HG03175 (cell line): ENCODE data around the gene GRAP.

Source experiments
- ATAC-seq: cut with Tn5 transposase; IDR thresholded peaks from one replicate; pipeline ENCODE4 v1.9.1; 2021; ENCODE audit warnings: mild to moderate bottlenecking, moderate library complexity; ENCODE audit not compliant: unreplicated experiment

Gene GRAP

GRCh38 chr17:18987230-18987610 is 59.5 kb downstream of the GRAP start:
- no peak for ATAC-seq

GRCh38 chr17:18986541-18987229 is 60.1 kb downstream of the GRAP start:
- no peak for ATAC-seq

- no peak for ATAC-seq
Observed at GRCh38 chr17:18985475-18985874, 61.3 kb downstream of the GRAP start.

GRCh38 chr17:18984273-18985114 is 62.3 kb downstream of the GRAP start:
- no peak for ATAC-seq

GRCh38 chr17:18981642-18982424 is 64.9 kb downstream of the GRAP start:
- ATAC-seq = no peak

- ATAC-seq = no peak
Observed at GRCh38 chr17:18981335-18981641, 65.5 kb downstream of the GRAP start.

GRCh38 chr17:18980682-18981334 is 65.9 kb downstream of the GRAP start:
- no peak for ATAC-seq

- ATAC-seq = no peak
Observed at GRCh38 chr17:18978655-18979054, 68.1 kb downstream of the GRAP start.

GRCh38 chr17:18978050-18978449 is 68.7 kb downstream of the GRAP start:
- no peak for ATAC-seq

- ATAC-seq = no peak
Observed at GRCh38 chr17:18977646-18978045, 69.1 kb downstream of the GRAP start.

GRCh38 chr17:18977021-18977420 is 69.7 kb downstream of the GRAP start:
- ATAC-seq = no peak

GRCh38 chr17:18976201-18976600 is 70.6 kb downstream of the GRAP start:
- no peak for ATAC-seq

GRCh38 chr17:18975597-18975996 is 71.2 kb downstream of the GRAP start:
- ATAC-seq = no peak

GRCh38 chr17:18974407-18975149 is 72.2 kb downstream of the GRAP start:
- no peak for ATAC-seq

GRCh38 chr17:18971801-18972200 is 75.0 kb downstream of the GRAP start:
- no peak for ATAC-seq
